ENCODE measurements around the gene FNDC10.

Gene FNDC10

GRCh38 chr1:1574721-1575537, 25.0 kb downstream of the FNDC10 start, which contains the start of gene SSU72:
SSU72 (minus strand) TSS chr1:1574863; CDS start chr1:1574557, 306 bp downstream.
- Histone ChIP-seq H4K20me1 (ENCODE audit: insufficient read depth, low read length) (no peaks in the 10 kb centered on the region), H3K9me3 (ENCODE audit: low read length) (no peaks in the 10 kb centered on the region), H3F3A (ENCODE audit: insufficient read depth, low read length) (no peaks in the 10 kb centered on the region), H3K4me2 (ENCODE audit: low read length) (peak within 1 kb of the TSS; percentile 89), H3K79me2 (ENCODE audit: insufficient read depth, low read length) (peaks cover 43% of the 10 kb centered on the region), H3K36me3 (ENCODE audit: insufficient read depth, low read length) (peaks cover 22% of the 10 kb centered on the region; the same call in 1 of the 2 replicates), H3K27ac (ENCODE audit: low read depth, low read length, poor library complexity, severe bottlenecking) (peak within 1 kb of the TSS; percentile 11), H2AFZ (ENCODE audit: low read length) (no peak within 1 kb of the TSS), H3K4me1 (ENCODE audit: insufficient read depth, low read length, severe bottlenecking) (peaks cover 25% of the 10 kb centered on the region), H3K4me3 (ENCODE audit: low read depth, low read length, poor library complexity, severe bottlenecking) (peak within 1 kb of the TSS; percentile 99), H3K9ac (ENCODE audit: low read length) (peak within 1 kb of the TSS; percentile 100), H3K27me3 (ENCODE audit: insufficient read depth, low read length) (peaks cover 13% of the 10 kb centered on the region; the same call in 1 of the 2 replicates), H3K9me2 (ENCODE audit: low read depth, low read length) (no peaks in the 10 kb centered on the region)
- no peak for TF ChIP-seq CTCF (IDR thresholded peaks at IDR 0.05; ENCODE audit: low read length)

- Histone ChIP-seq H3K9ac (ENCODE audit: low read length) (peak overlapping the region; percentile 100), H3K9me2 (ENCODE audit: low read depth, low read length) (no peaks in the 10 kb centered on the region), H3K4me1 (ENCODE audit: insufficient read depth, low read length, severe bottlenecking) (peaks cover 26% of the 10 kb centered on the region), H3K27ac (ENCODE audit: low read depth, low read length, poor library complexity, severe bottlenecking) (no peak overlapping the region), H3K27me3 (ENCODE audit: insufficient read depth, low read length) (peaks cover 13% of the 10 kb centered on the region; the same call in 1 of the 2 replicates), H3K4me3 (ENCODE audit: low read depth, low read length, poor library complexity, severe bottlenecking) (peak overlapping the region; percentile 99), H4K20me1 (ENCODE audit: insufficient read depth, low read length) (no peaks in the 10 kb centered on the region), H3K9me3 (ENCODE audit: low read length) (no peaks in the 10 kb centered on the region), H3K4me2 (ENCODE audit: low read length) (peak overlapping the region; percentile 89), H3F3A (ENCODE audit: insufficient read depth, low read length) (no peaks in the 10 kb centered on the region), H2AFZ (ENCODE audit: low read length) (no peak overlapping the region), H3K79me2 (ENCODE audit: insufficient read depth, low read length) (peaks cover 52% of the 10 kb centered on the region), H3K36me3 (ENCODE audit: insufficient read depth, low read length) (peaks cover 31% of the 10 kb centered on the region)
- no peak for TF ChIP-seq EZH2 (IDR thresholded peaks at IDR 0.05; ENCODE audit: borderline replicate concordance, low read length)
- TF ChIP-seq CTCF (IDR thresholded peaks at IDR 0.05; ENCODE audit: low read length): 0 out of 2 replicates have a peak, but pooled peaks have one; percentile 11
Observed at GRCh38 chr1:1573843-1574720, 25.9 kb downstream of the FNDC10 start.

- Histone ChIP-seq H3K9me2 (ENCODE audit: low read depth, low read length) (no peaks in the 10 kb centered on the region), H3K4me1 (ENCODE audit: insufficient read depth, low read length, severe bottlenecking) (peaks cover 18% of the 10 kb centered on the region), H3K36me3 (ENCODE audit: insufficient read depth, low read length) (peaks cover 60% of the 10 kb centered on the region), H2AFZ (ENCODE audit: low read length) (no peak overlapping the region), H3K4me2 (ENCODE audit: low read length) (no peak overlapping the region), H3K9ac (ENCODE audit: low read length) (no peak overlapping the region), H3F3A (ENCODE audit: insufficient read depth, low read length) (no peaks in the 10 kb centered on the region), H3K9me3 (ENCODE audit: low read length) (no peaks in the 10 kb centered on the region), H3K27ac (ENCODE audit: low read depth, low read length, poor library complexity, severe bottlenecking) (no peak overlapping the region), H3K27me3 (ENCODE audit: insufficient read depth, low read length) (no peaks in the 10 kb centered on the region), H3K4me3 (ENCODE audit: low read depth, low read length, poor library complexity, severe bottlenecking) (no peak overlapping the region), H4K20me1 (ENCODE audit: insufficient read depth, low read length) (no peaks in the 10 kb centered on the region), H3K79me2 (ENCODE audit: insufficient read depth, low read length) (peaks cover 88% of the 10 kb centered on the region)
- TF ChIP-seq CTCF (IDR thresholded peaks at IDR 0.05; ENCODE audit: low read length) (no peak), EZH2 (IDR thresholded peaks at IDR 0.05; ENCODE audit: borderline replicate concordance, low read length) (no peak)
Observed at GRCh38 chr1:1569341-1569740, 30.6 kb downstream of the FNDC10 start.

All from OCI-LY1 (cell line).